NCI-H69 (cell line): Measurements from ENCODE around the gene CPNE7.
"Not testable (repeated sequence)": the region's sequence is repeated elsewhere in the genome, so short reads cannot be mapped to it uniquely, and the experiment has no call there.

ENCODE experiments used
- DNase-seq: peaks from one replicate; lab custom pipeline; 2025; lab: John Stamatoyannopoulos, UW

The CPNE7 gene

DNA sequence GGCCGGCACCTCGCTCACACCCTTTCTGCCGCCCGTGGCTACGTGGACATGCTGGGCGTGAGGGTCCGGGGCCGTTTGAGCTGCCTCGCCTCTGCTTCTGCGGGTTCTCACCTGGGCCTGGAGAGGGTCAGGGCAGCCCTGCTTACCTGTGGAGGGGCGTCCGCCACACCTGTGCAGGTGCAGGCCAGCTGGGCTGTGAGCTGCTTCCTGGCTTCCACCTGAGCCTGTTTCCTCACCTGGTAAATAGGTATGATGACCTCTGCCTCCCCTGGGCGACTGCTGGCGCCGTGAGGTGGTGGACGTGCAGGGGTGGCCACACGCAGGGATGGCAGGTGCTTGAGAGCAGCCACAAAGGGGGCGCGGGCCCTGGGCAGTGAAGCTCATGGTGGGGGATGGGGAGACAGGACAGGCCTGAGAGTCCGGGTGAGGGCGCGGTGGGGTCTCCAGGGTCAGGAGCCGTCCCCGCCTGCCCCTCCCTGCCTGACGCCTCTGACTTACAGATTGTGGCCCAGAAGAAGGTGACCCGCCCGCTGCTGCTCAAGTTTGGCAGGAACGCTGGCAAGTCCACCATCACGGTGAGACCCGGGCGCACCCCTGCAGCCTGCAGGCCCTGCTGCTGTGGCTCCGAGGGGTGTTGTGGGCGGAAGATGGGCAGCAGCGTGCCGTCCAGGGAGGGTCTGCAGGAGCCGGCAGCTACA lies 7.8 kb downstream of the CPNE7 start:
- DNase-seq: no peak

DNA sequence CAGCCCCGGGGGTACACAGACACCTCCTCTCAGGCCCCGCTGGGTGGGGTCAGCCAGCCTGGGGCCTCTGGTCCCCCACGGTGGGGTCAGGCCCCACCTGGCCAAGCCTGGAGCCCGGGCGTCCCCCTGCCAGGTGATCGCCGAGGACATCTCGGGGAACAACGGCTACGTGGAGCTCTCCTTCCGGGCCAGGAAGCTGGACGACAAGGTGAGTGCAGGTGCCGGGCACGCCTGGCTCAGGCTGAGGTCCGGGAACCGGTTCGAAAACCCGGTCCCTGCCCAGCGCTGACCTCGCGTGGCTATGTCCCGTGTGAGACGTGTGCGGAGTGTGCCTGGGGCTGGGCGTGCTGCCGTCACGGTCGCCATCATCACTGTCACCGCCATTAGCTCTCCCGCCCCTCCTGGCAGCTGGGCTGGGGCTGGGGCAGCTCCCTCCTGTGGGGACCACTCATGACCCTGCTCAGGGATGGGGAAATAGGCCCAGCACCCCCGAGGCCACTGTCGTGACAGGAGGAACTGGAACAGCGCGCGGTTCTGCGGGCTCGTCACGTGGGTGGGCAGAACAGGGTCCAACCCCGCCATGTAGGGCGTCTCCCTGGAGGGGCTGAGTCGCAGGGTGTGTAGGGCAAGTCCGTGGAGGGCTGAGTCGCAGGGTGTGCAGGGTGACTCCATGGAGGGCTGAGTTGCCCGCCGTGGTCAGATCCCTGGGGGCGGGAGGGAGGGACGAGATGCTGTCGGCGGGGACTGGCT lies 8.5 kb downstream of the CPNE7 start:
- DNase-seq: no peak

DNA sequence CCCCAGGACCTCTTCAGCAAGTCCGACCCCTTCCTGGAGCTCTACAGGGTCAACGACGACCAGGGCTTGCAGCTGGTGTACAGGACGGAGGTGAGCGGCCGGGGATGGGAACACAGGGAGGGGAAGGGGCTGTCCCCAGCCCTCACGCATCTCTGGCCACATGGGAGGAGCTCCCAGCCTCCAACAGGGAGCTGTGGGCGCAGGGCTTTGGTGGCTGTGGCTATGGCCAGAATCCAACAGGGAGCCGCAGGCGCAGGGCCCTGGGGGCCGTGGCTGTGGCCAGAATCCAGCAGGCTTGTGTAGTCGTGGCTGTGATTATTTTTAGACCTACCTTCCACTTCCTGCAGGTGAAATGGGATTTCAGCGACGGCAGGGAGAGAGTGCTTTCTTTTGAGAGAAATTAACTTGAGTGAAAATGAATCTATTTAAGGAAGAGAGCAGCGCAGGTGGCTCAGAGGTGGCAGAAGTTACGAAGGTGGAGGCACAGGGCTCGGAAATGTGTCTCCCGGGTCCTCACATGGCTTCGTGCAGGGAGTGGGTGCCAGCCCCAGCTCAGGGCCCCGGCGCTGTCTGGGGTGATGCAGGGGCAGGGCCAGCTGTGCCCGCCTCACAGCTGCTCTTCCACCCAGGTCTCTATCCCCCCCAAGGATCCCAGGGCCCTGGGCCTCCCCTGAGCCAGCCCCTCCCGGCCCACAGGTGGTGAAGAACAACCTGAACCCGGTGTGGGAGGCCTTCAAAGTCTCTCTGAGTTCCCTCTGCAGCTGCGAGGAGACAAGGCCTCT lies 9.4 kb downstream of the CPNE7 start:
- DNase-seq: no peak

DNA sequence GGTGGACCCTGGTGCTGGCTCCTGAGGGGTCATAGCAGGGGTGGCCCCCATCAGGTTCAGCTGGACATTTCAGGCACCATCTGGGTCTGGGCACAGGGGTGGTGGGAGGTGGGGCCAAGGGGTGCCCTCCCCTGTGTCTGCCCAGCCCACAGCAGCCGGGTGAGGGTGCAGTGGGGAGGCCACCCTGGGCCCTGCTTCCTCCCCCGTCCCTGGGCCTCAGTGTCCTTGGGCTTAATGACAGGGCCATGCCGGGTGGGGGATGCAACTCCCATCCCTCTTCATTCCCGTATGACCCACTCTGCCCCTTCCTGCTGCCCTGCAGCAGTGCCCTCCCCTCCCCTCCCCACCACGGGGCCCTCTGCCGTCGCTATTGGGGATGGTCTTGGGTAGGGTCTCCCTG lies 10.7 kb downstream of the CPNE7 start:
- no peak for DNase-seq

DNA sequence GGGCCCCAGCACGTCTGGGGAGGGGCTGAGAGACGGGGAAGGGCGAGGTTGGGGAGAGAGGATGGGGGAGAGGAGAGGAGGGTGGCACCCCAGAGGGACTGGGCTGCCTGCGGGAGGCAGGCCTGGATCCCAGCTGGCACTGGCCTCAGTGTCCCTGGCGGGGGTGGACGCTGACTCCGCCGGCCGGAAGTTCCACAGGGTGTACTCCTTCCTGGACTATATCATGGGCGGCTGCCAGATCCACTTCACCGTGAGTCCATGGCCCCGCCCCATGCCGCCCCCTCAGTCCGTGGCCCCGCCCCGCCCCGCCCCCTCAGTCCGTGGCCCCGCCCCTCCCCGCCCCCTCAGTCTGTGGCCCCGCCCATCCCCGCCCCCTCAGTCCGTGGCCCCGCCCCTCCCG lies 11.3 kb downstream of the CPNE7 start:
- no peak for DNase-seq

DNA sequence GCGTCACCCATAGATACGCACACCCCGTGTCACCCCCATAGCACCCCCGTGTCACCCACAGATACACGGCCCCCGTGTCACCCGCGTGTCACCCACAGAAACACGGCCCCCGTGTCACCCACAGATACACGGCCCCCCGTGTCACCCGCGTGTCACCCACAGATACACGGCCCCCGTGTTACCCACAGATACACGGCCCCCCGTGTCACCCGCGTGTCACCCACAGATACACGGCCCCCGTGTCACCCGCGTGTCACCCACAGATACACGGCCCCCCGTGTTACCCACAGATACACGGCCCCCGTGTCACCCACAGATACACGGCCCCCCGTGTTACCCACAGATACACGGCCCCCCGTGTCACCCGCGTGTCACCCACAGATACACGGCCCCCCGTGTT lies 12.1 kb downstream of the CPNE7 start:
- DNase-seq: not testable (repeated sequence)

DNA sequence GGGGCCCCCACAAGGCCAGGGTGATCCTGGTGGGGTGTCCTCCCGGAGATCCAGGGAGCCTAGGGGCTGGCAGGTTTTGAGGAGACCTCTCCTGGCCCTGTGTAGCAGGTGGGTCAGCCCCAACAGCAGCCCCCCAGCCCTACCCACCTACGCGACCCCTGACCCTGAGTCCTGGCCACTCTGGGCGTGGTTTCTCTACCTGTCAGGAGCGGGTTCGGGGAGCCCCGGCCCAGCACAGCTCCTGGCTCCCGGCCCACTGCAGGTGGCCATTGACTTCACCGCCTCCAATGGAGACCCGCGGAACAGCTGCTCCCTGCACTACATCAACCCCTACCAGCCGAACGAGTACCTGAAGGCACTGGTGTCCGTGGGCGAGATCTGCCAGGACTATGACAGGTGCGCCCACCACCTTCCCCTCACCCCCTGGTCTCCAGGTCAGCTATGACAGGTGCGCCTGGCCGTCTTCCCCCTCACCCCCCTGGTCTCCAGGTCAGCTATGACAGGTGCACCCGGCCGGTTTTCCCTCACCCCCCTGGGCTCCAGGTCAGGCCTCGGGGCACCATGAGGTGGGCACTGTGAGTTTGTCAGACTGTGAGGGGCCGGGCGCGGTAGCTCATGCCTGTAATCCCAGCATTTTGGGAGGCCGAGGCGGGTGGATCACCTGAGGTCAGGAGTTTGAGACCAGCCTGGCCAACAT lies 13.0 kb downstream of the CPNE7 start:
- no peak for DNase-seq

DNA sequence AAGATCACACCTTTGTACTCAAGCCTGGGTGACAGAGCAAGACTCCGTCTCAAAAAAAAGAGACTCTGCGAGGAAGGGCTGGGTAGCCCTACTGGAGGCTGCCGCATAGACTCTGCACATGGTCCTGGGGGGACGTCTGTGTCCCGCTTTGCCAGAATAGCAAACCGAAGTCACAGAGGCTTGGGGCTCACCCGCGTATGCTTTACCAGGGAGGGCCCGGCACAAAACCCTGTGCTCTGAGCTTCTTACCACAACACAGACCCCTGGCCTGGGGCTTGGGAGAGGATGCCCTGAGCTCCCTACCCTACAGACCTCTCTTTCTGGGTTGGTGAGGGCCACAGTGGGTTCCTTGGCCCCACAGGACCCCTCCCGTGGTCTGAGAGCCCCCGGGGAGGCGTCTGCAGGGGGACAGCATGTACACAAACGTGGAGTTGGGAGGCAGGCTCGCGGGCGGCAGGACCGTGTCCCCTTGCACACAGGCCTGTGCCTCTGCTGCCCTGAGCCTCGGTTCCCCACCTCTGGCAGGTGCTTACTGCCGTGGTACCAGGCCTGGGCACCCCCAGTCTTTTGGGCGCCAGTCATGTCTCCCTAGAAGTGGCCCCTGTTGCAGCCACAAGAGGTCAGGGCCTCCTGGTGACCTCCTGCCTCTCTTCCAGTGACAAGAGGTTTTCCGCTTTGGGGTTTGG lies 13.8 kb downstream of the CPNE7 start:
- no peak for DNase-seq

DNA sequence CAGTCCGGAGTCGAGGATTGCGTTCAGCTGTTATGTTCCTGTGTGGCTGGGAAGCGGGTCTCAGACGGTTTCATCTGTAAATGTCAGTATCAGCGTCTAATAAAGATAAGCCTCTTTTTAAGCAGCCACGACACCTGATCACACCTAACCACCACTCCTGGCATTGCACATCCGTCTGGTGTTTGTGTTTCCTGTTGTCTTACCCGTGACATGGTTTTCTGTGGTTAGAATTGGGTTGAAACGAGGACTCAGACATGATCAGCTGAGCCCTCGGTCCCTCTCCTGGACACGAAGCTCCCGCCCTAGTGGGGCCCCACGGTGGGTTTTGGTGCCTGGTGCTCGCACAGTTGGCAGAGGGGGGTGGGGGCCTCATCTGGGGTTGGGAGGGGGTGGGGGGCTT lies 18.3 kb downstream of the CPNE7 start:
- no peak for DNase-seq

DNA sequence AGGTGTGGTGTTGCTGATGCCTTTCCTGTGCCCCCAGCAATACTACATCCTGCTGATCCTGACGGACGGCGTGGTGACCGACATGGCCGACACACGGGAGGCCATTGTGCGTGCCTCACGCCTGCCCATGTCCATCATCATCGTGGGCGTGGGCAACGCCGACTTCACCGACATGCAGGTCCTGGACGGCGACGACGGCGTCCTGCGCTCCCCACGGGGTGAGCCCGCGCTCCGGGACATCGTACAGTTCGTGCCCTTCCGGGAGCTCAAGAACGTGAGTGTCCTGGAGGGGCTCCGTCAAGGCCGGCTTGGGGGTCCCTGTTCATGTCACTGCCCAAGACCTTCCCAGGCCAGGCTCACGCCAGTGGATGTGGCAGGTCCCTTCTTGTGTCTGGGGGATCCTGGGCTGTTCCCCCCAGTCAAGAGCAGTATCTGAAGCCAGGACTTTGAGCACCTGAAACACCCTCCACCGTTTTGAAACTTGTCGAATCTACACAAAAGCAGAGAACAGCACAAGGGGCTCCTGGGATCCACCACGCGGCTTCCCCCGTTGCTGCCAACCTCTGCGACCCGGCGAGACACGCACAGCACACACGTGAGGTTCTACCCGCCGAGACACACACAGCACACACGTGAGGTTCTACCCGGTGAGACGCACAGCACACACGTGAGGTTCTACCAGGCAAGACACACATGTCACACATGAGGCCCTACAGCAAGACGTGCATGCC lies 19.9 kb downstream of the CPNE7 start:
- DNase-seq: no peak

DNA sequence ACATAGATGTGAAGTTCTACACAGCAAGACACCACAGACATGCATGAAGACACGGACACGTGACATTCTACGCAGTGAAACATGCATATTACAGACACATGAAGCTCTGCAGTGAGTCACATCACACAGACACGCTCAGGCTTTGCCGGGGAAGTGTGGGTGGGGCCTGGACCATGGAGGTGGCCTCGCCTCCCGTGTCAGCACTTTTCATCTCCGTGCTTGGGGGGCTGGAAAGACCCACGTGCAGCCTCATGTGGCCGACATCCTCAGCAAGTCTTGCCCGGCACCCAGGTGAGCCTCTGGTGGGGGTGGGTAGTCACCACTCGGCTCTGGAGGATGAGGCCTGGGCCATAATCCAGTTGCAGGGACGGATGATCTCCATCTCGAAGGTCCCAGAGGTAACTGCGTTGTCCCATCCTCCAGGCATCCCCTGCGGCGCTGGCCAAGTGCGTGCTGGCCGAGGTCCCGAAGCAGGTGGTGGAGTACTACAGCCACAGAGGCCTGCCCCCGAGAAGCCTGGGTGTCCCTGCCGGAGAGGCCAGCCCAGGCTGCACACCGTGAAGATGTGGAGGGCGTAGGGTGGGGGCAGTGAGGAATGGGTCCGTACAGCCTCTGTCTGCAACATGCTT lies 20.6 kb downstream of the CPNE7 start:
- DNase-seq: no peak

DNA sequence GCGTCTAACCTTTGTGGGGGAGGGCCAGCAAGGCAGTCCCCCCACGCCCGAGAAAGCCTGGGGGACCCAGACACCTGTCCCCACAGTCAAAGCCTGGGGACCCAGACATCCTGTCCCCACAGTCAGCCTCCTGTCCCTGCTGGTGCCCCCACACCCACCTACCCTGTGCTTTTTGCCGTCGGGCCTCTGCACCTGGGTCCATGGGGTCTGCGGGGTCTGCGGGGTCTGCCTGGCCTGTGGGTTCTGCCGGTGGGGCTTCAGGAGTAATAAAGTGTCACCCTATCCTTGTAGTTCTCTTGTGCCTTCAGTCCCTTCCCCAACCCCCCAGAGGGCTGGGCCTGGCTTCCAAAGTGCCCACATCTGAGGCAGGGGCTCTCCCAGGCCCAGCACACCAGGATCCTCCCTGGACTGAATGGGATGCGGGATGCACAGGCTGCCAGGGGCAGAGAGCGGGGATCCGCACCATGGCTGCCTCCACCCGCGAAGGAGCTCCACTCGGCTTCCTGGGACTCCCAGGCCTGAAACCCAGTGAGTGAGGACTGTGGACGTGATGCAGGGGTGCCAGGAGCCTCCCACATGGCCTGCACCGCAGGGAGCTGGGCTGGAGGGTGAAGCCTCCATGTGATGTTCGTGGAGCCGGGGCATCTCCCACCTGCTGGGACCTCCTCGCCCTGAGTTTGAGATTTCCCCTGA lies 21.5 kb downstream of the CPNE7 start:
- no peak for DNase-seq

DNA sequence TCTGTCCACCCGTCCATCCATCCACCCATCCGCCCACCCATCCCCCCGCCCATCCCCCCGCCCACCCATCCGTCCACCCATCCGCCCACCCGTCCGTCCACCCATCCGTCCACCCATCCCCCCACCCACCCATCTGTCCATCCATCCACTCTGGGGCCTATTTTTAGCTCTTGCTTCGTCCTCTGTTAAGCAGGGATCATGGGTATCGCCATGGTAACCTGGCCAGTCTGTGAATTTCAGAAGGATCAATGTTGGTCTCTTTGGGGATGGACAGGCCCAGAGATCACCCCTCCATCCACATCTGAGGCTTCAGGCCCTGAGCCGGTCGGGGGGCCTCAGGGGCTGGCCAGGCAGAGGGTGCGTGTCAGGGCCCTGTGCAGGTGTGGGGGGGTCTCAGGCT lies 22.6 kb downstream of the CPNE7 start:
- peak; percentile 47 for DNase-seq

DNA sequence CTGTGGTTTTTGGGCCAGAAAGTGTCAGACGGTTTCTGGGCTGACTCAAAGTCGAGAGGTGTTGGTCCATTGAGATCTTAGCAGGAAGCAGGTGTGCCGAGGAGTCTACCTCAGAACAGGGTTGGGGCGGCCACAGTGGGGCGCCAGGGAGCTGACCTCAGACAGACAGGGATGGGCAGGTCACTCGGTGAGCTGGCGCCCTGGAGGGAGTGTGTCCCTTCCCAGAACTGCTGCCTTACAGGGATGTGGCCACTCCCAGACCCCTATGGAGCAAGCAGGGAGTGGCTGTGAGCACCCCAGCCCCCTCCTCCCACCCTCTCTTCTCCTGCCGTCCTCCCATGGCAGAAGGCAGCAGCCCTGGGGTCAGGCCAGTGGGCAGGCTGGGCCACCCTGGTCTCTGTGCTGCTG lies 23.9 kb downstream of the CPNE7 start:
- DNase-seq: peak; percentile 65

DNA sequence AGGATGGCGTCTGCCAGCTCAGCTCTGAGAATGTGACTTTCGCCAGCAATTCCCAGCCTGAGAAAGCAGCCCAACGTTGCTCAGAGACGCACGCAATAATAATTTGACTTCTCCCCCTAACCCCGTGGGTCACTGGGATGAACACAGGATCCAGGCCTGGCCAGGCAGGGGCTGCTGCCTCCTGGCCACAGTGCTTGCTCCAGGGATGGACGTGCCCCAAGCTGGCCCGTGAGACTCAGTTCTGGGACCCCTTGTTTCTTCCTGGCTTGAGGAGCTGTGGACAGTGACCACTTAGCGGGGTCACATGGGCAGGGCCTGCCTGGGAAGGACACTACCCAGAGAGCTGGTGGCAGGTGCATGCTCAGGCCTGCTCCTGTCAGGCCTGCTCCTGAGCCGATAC lies 24.3 kb downstream of the CPNE7 start:
- DNase-seq: no peak

DNA sequence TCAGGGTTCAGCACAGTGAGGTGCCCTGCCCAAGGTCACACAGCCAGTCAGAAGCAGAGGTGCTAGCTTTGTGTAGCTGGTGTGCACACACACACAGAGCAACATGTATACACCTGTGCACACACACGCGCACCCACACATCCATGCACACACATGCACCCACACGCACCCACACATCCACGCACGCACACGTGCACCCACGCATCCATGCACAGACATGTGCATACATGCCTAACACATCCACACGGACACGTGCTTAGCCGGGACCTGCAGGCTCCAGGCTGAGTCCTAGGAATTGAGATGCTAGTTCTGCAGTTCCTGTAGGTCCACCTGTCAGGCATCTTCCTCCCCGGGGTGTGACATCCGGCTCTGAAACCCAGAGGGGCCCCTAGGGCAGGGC lies 24.9 kb downstream of the CPNE7 start:
- DNase-seq: no peak

DNA sequence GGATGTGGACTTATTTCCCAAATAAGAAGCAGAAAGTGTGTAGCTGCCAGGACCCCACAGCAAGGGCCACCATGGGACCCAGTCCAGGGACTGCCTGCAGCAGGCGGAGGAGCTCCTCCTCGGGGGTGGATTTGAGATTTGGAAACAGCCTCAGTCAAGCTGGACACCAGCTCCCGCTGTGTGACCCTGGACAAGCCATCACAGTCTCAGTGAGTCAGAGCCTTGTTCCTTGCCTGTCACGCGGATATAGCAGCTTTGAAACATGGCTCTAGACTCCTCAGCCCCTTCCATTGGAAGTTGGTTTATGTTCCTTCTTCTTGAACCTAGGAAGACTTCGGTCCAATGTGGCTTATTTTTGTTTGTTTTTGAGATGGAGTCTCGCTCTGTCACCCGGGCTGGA lies 25.4 kb downstream of the CPNE7 start:
- no peak for DNase-seq

DNA sequence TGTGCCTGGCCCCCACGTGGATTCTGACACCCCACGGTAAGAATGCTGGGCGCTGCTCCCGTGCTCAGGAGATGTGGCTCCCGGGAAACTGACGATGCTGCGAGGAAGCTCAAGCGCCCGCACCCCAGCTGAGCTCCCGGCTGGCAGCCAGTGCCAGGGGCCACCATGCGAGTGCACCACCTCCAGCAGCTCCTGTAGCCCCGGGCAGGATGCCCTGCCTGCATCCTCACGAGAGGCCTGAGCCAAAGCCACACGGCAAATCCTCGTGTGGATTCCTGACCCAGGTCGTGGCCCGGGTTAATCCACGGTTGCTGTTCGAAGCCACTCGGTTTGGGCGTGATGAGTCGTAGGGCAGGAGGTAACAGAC lies 26.3 kb downstream of the CPNE7 start:
- DNase-seq: no peak

DNA sequence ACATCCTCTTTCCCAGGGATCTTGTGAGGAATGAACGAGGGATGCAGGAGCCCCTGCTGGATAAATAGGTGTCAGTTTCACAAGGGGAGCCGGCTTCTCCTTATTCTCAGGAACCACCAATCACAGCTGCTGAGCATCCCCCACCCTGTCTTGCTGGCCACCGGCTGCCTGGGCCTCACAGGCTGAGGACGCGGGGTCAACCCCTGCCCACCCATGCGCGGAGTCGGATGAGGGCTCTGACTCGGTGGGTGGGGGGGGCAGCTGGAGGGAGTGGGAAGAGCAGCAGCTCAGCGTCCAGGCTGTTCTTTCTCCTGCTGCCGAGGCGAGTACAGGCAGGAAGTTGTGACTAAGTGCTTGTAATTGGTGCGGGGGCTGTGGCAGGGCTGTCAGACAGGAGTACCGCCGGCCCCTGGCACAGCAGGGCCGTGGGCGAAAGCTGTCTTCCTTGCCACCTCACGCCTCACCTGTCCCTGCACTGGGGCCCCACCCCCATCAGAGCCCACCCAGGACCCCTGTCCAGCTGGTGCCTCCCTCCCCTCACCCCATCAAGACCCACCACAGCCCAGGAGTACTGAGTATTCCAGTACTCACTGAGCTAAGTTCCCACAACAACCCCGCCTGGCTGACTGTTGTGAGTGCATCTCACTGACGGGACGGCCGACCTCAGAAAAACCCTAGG lies 26.9 kb downstream of the CPNE7 start:
- DNase-seq: peak; percentile 78
